SW480 (cell line): ENCODE measurements around the gene AOPEP.
A peak's percentile ranks its signal among the peaks of the same experiment; 100 is the strongest.
"Not testable (repeated sequence)": the region's sequence is repeated elsewhere in the genome, so short reads cannot be mapped to it uniquely, and the experiment has no call there.

Experiments
- DNase-seq: peaks from one replicate; pipeline ENCODE4 v3.0.0-alpha.2; 2016; ENCODE audit warnings: low spot score

The AOPEP gene

GRCh38 chr9:95018099-95018936, 291.8 kb downstream of the AOPEP start:
- DNase-seq = no peak

DNA sequence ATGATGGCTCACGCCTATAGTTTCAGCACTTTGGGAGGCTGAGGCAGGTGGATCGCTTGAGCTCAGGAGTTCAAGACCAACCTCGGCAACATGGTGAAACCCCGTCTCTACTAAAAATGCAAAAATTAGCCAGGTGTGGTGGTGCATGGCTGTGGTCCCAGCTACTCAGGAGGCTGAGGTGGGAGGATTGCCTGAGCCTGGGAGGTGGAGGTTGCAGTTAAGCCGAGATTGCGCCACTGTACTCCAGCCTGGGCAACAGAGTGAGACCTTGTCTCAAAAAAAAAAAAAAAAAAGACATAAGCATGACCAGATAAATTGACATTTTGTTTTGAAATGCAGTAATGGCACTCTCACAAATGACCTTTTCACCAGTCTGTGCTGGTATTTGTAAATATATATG, 294.1 kb downstream of the AOPEP start:
- DNase-seq = not testable (repeated sequence)

GRCh38 chr9:95021166-95021886, 294.8 kb downstream of the AOPEP start:
- DNase-seq = no peak

- DNase-seq = no peak
Observed at GRCh38 chr9:95022657-95023056, 296.2 kb downstream of the AOPEP start.

- DNase-seq = no peak
Observed at GRCh38 chr9:95023217-95024003, 296.9 kb downstream of the AOPEP start.

- DNase-seq = no peak
Observed at GRCh38 chr9:95024097-95024671, 297.7 kb downstream of the AOPEP start.

DNA sequence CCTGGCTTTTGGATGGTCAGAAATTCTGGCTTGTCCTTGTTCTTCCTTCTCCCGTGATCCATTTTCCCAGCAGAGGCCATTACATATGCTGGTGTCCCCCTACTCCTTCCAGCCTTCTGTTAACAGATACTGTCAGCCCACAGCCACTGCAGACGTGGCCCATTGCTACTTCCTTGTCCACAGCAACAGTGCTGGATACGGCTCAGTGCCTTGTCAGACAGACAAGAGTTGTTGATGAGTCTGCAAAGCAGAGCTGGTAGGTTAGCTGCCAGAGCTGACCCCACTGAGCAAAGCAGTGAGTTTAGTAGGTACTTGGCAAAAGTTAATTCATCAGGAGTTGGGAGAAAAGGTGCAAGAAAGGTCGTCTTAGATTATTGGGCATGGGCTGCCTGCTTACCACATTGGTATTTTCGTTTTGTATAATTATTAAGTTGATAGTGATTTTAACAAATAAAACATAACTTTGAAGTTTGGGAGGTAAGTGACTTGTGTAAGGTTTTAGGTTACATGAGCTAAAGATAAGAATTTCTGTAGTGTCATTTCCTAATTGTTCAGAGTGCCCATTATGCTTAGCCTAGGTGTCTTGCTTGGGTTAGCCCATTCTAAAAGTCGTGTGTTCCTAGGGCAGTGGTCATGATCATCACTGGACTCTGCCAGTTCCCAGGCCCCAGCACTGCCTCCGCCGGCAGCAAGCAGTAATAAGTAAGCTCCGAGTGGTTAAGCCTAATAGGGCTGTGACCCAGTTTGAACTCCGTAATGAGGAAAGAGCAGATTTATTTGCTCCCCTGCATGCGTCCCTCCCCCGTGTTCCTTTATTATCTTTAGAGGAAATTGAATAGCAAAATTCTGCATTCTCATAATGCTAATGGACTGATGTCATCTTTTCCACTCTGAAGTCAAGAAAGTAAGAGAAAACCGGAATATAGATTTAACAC, 299.0 kb downstream of the AOPEP start:
- peak; percentile 55 for DNase-seq

DNA sequence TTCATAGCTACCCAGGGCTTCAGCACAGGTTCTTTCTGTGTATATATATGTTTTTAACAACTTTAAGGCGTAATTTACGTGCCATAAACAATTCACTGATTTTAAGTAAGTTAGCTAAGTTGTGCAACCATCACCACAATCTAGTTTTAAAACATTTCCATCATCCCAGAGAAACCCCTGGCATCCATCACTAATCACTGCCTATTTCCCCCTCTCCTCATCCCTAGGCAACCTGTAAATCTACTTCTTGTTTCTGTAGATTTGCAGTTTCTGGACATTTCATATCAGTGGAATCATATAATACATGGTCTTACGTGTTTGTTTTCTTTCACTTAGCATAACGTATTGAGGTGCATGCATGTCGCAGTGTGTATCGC, 299.6 kb downstream of the AOPEP start:
- DNase-seq = no peak

DNA sequence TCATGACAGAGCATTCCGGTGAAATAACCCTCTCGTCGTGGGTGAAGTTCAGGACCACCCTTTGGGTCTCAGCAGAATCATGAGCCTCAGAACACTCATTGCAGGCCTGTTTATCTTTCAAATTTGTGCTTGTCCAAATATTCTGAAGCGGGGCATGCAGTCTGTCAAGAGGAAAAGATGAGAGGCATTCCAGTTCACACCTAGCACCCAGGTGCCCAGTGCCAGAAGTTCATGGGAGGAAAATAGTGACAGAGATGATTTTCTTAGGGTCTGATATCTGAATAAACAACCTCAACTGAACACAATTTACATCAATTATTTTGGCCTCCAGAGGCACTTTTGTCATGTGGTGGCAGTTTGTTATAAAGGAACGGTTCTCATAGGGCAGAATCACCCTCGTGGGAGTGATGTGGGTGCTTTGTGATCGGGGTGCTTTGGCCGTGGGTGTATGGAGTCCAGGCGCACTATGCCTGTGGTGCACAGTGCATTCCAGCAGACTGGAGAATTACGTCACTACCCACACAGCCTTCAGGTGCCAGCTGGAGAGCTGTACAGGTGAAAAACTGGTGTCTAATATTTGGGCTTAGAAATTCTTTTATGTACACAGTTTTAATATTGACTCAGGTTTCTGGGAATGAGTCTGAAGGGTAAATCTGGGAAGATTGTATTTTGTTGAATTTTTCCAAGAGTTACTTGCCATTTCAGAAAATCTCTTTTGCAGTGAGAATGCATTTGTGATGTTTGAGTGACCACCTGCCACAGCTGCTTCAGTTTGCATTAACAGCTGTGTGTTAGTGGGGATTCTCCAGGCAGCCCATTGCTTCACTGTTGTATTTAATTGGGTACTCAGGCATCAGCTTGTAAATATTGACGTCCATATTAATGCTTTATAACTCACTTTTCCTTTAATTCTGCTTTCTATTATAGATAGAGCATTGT, 301.7 kb downstream of the AOPEP start:
- DNase-seq = peak; percentile 72

- DNase-seq = no peak
Observed at GRCh38 chr9:95028853-95029219, 302.3 kb downstream of the AOPEP start.

DNA sequence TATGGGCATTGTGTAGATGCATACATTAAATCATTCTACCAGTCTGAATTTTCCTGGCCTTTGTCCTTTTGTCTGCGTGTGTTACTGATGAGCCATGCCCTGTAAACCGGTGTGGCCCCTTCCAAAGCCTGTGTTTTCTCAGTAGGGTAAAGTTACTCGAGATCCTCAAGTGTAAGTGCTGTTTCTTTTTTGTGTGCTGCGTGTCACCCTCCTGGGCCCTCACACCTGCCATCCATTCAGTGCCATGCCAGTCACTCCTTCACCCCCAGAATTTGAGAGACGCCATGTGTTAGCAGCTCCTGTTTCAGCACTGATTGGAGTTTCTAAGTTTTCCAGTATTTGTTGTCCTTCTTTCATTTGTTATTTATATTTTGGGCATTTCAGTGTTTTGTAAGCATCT, 302.8 kb downstream of the AOPEP start:
- DNase-seq = no peak

DNA sequence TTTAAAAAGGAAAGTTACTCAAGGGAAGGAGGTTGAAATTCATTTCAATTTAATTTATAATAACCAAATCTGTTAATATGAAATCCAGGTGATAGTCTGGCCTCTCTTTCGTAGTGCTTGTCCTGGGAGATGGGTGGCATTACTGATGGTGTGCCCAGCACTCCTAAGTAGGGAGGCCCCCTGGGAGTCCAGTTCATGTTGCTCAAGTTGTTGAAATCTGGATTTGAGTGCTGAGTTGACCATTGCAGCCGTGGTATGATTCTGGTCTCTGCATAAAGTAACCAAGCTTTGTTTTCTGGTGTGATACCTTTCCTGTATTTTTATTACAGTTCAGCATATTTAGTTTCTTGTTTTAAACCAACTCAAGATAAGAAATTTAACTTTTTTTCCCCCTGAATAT, 303.2 kb downstream of the AOPEP start:
- no peak for DNase-seq

DNA sequence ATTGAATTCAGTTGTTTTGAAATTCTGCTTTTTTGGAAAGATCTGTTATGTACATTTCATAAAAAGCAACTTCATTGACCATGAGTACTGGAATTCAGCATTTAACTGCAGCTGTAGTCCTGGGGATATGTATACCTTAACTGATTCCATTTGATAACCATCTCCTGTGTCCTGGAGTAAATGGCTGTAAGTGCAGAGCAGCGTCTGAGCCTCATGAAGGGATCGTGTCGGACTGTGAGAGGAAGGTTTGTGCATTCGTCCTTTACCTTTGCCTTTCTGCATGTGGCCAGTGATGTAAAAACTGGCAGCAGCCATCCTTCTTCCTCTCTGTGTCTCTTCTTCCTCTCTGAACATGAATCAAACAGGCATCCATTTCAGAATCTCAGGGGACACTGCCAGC, 303.8 kb downstream of the AOPEP start:
- no peak for DNase-seq

DNA sequence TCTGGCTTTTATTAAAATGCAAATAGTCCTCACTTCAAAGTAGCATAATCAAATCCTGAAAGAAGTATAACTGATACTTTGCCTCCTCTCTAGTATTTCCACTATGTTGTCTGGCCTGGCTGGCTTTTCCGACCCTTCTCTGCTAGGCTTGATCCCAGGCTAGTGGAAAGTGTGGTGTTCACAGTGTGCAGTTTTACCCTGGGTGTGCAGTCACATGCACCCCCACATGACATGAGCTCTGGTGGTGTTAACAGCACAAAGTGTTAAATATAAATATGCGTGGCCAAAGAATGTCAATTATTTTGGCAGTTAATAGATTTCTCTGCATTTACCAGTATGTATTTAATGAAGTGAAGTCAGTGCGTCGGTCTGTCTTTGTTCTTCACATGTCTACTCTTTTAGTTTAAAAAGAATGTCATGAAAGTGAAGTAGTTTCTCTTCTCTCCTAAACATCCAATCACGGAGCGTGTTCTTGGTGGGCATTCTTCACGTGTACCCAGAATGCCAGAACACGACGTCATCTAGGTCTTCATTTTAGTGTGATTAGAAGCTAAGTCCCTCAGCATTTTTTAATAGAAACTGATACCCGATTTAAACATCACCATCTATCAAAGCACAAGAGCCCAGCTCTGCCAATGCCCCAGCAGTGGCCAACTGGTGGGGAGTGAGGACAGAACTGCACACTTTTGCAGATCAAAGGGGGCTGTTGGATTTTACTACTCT, 304.6 kb downstream of the AOPEP start:
- DNase-seq = peak; percentile 55

DNA sequence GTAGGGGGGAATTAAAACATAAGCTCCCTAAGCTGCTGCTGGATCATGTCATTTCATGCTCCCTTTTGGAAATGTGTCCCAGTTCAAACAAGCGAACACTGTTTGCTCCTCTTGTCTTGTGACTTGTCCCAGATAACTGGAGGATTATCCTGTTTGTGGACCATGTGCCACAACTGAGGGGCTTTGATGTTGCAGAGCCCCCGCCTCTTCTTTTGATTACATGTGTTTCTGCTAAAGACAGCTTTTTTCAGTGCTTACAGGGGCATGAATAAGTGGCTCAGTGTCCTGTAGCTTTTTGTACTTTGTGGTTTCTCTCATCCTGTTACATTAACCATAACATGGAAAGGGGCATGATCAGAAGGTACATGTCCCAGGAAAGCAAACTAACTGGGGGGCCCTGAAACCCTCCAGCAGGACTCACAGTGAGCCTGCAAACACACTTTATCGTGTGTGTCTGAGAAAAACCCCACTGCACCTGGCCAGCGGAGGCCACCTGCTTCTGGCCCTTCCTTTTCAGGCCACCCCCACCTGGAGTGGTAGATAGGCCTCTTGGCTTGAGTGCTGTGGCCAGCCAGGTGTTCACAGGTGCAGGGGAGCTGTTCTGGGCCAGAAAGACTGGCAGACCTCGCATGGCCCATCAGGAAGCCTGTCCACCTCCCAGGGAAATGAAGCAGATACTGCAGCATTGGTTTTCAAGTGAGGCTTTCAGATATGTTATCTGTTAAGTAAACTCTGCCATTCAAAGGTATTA, 305.4 kb downstream of the AOPEP start:
- DNase-seq = peak; percentile 92

DNA sequence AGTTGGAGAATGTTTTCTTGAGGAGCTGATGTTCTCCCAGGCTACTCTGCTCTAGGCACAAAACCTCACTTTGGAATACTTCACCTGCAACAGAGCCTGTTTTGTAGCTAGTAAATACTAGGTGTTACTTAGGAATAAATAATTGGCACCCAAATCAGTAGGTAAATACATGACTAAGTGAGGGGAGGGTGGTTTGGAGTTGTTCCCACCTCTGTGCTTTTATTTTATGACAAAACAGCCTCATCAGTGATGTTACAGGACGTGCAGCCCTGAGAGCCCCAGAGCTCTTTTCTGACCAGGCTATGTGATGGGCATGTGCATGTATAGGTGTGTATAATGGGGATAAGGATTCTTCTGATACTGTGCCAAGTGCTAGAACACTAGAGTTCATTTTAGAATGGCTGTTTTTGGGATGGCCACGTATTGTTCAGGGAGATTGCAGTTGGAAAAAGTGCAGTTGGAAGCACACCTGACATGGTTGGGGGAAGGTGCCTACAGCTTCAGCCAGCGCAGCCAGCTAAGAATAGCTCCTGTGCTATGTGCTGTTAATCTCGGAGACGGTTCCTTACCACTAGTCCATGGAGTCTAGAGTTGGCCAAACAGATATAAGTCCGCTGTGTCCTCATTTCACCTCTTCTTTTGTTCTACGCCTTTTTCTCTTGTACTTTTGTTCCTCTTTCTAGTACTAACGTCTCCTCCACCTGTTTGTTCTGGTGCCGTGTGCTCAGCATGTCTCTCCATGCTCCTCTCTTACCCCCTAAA, 306.3 kb downstream of the AOPEP start:
- DNase-seq = no peak

DNA sequence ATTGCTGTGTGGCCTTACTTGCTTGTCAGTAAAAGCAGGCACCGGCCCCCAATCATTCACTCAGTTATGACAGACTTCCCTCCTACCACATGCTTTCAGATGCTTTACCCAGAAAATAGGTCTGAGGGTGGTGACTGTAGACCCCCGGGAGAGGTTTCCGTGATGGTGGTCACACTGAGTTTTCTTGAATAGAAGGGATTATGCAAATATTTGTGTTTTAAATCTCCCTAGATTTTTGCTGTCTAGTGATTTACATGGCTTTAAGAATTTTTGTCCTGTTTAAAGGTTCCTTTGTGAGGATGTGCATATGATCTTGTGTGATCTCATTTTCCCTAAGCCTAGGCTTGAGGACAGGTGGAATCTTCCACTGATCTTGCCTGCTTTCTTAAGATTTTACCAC, 309.3 kb downstream of the AOPEP start:
- no peak for DNase-seq

DNA sequence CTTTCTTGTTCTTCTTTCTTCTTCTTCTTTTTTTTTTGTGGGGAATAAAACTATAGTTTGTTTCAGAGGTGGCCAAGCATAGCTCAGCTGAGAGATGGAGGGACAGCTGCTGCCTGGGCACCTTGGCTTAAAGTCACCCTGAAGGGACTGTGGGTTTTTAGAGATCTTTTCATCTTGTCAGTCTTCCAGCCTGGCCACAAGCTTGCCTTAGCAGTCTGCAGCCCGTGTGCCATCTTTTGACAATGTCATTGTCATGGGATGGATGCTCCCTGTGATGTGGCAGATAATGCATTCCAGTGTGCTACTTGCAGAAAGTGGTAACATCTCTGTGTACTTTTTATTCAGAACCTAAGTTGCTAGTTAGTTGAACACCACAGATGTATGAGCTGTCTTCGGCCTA, 310.2 kb downstream of the AOPEP start:
- no peak for DNase-seq
